Neural cell (in vitro differentiated cells): Measurements from ENCODE around the gene CCDC60.

Experiments
- CTCF ChIP-seq: fragments of 450-650 bp; IDR thresholded peaks from 2 replicates; pipeline ENCODE4 v1.5.1; 2014; ENCODE audit warnings: antibody characterized with exemption, mild to moderate bottlenecking, moderate library complexity; ENCODE audit not compliant: poor library complexity, severe bottlenecking
- EZH2 ChIP-seq: fragments of 200-600, 300-800 bp; shearing (Covaris generic), sonication (generic); IDR thresholded peaks from 2 replicates; pipeline ENCODE4 v1.6.1; 2014; ENCODE audit warnings: antibody characterized with exemption, low read length, borderline replicate concordance, mild to moderate bottlenecking; ENCODE audit not compliant: insufficient read depth, poor library complexity, severe bottlenecking
- MXI1 ChIP-seq: fragments of 450-650 bp; conservative IDR thresholded peaks from 2 replicates; pipeline ENCODE4 v1.6.1; 2014; ENCODE audit warnings: antibody characterized with exemption, mild to moderate bottlenecking; ENCODE audit not compliant: poor library complexity, severe bottlenecking
- POLR2AphosphoS5 ChIP-seq: IDR thresholded peaks from 2 replicates; pipeline ENCODE4 v1.6.1; 2012
- RAD21 ChIP-seq: fragments of 450-650 bp; conservative IDR thresholded peaks from 2 replicates; pipeline ENCODE4 v1.6.1; 2014; ENCODE audit warnings: antibody characterized with exemption, mild to moderate bottlenecking, moderate library complexity
- TAF1 ChIP-seq: IDR thresholded peaks from 2 replicates; pipeline ENCODE4 v1.6.1; 2012; ENCODE audit warnings: low read depth

- TF ChIP-seq TAF1 (no peak), EZH2 (no peak), CTCF (no peak), RAD21 (no peak), MXI1 (no peak), POLR2AphosphoS5 (no peak)
Observed at GRCh38 chr12:119415714-119416113, 81.2 kb downstream of the CCDC60 start.
